HG02981 (cell line): ENCODE results near the gene HELT.
"Not testable (repeated sequence)": the region's sequence is repeated elsewhere in the genome, so short reads cannot be mapped to it uniquely, and the experiment has no call there.

Experiments used
- ATAC-seq: cut with Tn5 transposase; IDR thresholded peaks from one replicate; pipeline ENCODE4 v1.9.1; 2021; ENCODE audit warnings: mild to moderate bottlenecking, moderate library complexity; ENCODE audit not compliant: unreplicated experiment

Gene HELT, protein sequence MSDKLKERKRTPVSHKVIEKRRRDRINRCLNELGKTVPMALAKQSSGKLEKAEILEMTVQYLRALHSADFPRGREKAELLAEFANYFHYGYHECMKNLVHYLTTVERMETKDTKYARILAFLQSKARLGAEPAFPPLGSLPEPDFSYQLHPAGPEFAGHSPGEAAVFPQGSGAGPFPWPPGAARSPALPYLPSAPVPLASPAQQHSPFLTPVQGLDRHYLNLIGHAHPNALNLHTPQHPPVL

DNA sequence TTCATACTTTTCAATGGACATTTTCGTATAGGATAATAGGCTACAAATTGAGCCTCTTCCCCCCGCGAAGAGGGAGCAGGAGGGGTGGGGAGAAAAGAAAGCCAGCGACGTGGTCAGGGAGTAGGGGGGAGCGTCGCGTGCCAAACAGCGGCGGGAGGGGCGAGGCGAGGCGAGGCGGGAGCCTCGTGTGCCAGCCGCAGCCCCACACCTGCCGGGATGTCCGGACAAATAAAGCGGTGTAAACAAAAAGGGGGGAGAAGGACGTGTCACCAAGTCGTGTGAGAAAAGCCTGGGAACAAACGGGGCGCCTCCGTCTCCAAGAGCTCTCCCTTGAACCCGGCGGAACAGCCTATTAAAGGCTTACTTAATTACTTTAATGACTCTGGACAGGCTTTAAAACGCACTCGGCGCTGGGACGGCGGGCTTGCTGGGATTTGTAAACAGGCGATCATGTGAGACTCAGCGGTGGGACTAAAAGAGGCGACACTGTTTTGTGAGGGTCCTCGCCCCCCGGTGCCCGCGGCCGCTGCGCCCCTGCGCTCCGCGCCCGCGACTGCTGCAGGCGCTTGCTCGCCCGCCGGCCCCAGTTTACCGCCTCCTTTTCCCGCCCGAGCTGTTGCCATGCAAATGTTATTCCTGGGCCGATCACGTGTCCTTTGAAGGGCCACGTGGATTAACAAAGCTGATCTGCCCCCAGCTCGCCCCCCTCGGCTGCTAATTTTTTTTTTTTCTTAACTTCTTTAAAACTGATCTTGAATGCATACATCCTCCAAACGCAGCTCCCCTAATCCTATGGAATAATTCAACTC lies at the start of gene HELT:
Gene HELT, plus strand, starts transcription at position 527 of the 809 bp plus-strand sequence. CDS start 439 bp downstream, outside the sequence.
- ATAC-seq: no peak

DNA sequence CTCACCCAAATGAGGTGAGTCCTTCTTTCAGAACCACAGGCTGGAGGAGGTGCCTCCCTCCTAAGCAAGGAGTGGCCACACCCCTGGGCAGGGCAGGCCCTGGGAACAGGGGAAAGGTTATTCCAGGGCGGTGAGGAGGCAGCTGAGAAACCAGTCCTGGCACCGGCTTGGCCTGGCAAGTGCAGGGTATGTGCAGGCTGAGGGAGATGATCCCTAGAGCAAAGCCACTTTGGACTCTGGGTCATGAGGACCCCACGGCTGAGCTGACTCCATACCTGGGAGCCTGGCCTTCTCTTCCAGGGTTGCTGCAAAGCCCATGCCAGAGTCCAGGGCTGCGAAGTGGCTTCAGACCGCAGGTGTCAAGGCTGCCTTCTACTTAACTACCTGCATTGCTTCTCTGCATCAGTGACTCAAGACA lies 49.5 kb upstream of the HELT start:
- no peak for ATAC-seq

DNA sequence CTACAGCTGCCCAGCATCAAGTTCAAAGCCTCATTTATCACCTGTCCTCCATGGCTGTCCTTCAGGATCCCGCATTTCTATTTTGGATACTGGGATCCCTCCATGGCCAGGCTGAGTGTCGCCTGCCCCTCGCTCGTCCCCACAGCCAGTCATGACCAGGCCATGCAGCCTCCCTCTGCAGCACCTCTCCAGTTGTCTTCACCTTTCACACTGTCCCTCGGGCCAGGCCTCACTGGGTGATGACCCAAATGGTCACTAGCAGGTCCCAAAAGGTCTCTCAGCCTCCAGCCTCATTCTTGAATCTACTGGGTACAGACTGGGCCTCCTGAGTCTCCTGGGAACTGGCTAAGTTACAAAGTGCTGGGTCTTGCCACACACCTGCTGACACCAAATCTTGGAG lies 48.7 kb upstream of the HELT start:
- no peak for ATAC-seq

DNA sequence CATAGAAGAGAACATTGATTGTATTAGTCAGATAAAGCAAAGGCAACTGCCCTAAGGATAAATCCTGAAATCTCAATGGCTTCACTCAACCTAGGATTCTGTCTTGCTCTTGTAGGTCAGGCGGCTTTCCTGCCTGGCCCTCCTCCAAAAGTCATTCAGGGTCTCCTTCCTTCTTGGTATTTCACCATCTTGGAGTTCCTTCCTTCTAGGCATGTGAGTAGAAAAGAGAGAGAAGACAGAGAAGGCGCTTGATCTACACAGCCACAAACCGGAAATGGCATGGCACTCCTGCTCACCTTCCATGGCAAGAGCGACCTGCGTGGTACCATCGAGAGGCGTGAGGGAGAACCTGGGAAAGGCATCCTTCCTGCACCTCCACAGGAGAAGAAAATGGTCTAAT lies 45.3 kb upstream of the HELT start:
- ATAC-seq: no peak

DNA sequence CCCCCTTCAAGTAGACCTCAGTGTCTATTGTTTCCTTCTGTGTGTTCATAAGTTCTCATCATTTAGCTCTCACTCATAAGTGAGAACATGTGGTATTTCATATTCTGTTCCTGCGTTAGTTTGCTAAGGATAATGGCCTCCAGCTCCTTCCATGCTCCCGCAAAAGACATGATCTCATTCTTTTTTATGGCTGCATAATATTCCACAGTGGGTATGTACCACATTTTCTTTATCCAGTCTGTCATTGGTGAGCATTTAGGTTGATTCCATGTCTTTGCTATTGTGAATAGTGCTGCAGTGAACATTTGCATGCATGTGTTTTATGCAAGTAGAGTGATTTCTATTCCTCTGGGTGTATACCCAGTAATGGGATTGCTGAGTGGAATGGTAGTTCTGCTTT lies 41.9 kb upstream of the HELT start:
- ATAC-seq: not testable (repeated sequence)

DNA sequence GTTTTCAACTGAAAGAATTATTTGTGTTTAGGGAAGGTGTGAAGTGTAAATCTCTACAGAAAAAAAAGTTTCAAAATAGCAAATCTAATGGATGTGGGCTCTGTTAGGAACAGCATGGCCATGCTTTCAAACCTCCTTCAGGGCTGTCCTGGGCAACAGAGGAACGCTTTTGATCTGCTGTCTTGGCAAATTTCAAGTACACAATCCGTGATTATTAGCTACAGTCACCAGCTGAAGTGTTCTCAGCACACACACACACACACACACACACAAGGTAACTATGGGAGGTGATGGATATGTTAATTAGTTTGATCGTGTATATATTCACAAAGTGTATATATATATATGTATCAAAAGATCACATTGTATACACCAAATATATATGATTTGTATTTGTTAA lies 40.5 kb upstream of the HELT start:
- ATAC-seq: no peak

DNA sequence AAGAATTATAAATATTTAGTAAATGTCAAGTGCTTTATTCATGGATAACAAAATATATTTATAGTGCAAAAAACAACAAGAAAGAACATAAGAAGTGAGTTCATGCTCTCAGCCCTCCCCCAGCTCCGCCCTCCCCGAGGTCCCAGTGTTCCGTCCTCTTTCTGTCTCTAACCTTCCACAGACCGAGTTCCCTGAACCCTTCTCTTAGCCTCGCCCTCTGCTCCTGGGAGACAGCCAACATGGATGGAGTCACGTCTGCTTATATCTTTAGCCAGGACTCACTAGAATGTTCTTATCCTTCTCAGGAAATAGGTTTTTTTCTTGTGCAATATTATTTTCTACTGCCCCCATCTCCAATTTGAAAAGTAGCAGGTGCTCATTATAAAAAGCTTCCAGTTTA lies 40.1 kb upstream of the HELT start:
- no peak for ATAC-seq

DNA sequence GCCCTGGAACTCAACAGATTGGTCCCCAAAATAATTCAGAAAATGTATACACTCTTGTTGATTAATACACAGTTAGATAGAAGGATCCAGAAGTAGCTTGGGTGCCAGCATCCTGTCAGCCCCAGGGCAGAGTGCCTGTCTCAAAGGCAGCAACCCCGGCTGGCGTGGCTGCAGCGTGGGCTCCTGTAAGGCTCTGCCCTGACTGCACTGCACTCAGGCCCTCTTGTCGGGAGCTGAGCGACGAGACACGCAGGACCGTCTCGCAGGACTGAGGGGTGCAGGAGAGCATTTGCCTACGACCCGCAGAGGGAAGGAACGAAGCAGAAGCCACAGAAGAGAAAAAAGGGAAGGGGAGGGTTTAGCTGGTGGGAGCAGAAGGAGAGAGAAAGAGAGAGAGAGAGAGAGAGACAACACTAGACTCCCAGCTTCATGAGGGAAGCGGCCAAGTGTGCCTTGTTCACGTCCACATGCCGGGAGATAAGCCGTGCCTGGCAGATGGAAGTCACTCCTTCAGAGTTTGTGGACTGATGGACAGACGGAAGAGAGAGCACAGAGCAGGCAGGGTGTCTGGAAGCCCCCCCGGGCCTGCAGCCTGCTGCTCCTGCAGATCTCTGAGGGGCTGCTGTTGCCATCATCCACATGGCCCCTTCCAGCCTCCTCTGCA lies 38.7 kb upstream of the HELT start:
- ATAC-seq: no peak

DNA sequence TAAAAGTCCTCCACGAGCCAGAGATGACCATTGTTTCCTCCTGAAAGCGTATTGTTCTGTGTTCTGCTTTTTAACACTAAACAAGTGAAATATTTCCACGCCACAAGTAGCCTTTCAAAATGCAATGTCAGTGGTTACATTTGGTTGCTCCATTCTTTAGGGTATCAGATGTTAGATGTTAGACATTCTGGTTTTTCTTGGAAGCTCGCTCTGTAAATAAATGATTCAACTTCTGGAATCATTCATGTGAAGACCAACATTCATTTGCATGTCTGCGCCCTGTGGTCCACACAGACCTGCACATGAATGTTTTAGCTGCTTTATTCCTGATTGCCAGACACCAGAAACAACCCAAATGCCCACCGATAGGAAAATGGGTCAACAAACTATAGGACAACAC lies 38.0 kb upstream of the HELT start:
- ATAC-seq: no peak

DNA sequence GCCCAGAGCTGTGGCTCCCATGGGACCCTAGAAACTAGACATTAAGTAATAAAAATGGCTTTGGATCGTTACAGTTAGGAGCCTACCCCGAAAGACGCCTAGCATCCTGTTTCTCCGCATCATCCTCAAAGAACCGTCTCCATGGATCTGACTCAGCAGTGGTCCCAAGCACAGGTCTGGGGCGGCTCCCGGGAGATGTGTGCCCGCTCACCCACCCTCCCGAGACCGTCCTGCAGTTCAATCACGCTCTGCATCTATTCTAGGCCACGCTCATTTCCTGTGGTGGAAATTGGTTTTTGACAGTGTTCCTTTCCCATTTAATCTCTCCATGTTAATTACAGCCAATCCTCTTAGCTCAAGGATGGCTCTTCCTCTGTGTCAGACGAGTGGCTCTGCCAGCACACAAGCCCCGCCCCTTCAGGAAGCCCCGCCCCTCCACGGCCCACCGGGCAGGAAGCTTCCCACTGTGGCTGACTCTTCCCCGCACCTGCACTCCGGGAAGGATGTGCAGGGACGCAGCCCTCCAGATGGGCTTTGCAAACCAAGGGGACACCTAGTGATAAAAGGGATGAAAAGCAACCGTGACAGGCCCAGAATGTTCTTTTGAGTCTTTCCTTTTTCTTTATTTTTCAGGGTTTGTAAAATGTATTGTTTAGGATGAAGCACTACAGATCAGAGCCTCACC lies 34.5 kb upstream of the HELT start:
- ATAC-seq: peak; percentile 74

DNA sequence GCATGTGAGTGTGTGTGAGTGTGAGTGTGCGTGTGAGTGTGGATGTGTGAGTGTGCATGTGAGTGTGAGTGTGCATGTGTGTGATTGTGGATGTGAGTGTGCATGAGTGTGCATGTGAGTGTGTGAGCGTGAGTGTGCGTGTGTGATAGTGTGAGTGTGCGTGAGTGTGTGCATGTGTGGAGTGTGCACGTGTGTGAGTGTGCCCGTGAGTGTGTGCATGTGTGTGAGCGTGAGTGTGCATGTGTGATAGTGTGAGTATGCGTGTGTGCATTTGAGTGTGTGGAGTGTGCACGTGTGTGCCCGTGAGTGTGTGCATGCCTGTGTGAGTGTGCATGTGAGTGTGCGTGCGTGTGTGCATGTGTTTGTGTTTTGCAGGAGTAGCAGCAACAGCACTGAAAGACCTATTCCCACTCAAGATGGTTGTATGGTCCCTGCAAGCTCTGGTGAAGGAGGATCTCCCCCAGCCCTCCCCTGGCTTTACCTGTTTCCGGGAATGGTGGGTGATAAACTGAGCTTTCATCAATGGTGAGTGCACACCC lies 30.7 kb upstream of the HELT start:
- no peak for ATAC-seq

DNA sequence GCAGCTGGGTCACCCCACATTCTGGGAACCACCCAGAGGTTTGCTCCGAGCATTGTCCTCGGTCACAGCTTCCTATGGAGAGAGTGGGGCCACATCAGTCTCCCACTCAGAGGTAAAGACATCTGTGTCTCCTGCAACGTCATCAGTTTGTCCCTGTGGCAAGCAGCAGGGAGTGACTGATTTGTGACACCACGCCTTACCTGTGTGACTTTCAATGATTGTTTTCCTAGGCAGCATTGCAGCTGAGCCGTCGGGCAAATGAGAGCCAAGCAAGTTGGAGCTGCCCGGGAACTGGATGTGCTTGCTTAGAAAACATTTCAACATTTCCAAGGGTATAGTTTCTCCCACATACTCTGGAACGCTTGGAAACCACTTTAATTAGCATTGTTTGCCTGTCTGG lies 29.7 kb upstream of the HELT start:
- no peak for ATAC-seq

DNA sequence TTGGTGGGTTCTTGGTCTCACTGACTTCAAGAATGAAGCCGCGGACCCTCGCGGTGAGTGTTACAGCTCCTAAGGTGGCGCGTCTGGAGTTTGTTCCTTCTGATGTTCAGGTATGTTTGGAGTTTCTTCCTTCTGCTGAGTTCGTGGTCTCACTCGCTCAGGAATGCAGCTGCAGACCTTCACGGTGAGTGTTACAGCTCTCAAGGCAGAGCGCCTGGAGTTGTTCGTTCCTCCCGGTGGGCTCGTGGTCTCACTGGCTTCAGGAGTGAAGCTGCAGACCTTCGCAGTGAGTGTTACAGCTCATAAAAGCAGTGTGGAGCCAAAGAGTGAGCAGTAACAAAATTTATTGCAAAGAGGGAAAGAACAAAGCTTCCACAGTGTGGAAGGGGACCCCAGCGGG lies 29.0 kb upstream of the HELT start:
- ATAC-seq: not testable (repeated sequence)

DNA sequence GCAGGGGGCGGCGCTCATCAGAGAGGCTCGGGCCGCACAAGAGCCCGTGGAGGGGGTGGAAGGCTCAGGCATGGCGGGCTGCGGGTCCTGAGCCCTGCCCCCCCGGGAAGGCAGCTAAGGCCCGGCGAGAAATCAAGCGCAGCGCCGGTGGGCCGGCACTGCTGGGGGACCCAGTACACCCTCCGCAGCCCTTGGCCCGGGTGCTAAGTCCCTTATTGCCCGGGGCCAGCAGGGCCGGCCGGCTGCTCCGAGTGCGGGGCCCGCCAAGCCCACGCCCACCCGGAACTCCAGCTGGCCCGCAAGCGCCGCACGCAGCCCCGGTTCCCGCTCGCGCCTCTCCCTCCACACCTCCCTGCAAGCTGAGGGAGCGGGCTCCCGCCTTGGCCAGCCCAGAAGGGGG lies 28.2 kb upstream of the HELT start:
- ATAC-seq: not testable (repeated sequence)

DNA sequence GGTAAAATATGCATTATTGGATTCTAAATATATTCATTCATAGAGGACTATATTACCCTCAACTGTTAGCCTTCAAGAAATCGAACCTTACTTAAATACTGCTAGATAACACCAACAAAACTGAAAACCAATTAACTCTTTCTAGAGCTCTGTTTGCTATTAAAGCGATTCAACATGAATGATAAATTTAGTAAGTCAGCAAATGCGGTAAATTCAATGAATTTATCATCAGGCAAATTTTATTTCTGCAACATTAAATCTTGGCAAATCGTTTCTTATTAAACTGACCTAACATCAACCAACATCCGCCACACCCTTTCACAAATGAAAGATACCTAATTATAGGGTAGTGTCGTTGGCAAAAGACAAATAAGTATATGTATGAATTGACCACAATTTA lies 26.4 kb upstream of the HELT start:
- ATAC-seq: no peak

DNA sequence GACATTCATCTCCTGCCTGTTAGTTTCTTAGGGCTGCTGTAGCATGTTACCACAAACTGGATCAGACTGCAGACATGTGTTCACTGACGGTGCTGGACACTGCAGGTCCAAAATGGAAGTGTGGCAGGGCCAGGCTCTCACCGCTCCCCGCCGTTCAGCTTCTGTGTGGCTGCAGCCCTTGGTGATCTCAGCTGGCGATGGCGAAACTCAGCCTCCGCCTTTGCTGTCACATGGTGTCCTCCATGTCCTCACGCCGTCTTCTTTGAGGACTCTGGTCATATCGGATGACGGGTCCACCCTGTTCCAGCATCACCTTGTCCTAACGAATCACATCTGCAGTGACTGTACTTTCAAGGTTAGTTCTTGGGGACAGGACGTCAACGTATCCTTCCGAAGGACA lies 25.9 kb upstream of the HELT start:
- no peak for ATAC-seq

DNA sequence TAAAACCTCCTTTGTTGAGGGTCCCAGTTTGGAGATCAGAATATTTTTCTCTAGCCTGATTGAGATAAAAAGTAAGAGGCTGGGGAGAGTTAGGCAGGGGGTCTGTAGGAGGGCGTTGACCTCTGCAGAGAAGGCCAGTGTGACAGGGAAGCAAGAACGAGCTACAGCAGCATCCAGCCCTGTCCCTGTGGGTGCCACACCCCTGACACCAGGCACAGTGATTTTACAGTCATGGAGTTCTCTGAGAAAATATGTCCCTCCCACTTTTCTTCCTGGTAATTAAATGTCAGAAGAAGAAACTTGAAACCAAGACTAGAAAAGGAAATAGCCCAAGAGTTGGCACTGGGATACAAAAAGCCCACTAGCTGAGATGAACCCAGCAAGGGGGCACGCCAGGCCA lies 25.0 kb upstream of the HELT start:
- ATAC-seq: no peak

DNA sequence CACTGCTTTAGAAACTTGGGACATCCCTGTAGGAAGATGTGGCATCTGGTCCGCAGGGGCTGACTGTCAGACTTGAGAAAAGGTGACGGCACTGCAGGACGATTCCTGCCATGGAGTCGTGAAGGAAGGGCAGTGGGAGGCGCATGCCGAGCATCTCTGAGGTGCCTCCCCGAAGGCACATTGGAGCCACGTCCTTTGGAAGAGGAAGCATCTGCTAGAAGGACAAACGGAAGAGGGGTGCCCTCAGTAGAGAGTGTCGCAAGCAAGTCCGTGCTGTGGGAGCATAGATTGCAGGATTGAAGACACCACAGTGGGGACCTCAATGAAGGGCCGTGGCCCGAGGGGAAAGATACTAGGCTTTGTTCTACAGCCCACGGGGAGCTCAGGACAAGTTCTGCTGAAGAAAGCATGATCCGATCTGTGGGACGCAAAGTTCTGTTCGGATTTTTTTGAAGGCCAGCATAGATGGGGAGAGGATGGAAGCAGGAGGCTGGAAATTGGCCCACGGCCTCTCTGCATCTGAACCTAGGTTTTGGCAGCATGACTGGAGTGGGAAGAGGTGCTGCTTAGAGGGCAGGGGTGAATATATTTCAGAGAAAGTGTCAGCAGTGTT lies 24.2 kb upstream of the HELT start:
- no peak for ATAC-seq

DNA sequence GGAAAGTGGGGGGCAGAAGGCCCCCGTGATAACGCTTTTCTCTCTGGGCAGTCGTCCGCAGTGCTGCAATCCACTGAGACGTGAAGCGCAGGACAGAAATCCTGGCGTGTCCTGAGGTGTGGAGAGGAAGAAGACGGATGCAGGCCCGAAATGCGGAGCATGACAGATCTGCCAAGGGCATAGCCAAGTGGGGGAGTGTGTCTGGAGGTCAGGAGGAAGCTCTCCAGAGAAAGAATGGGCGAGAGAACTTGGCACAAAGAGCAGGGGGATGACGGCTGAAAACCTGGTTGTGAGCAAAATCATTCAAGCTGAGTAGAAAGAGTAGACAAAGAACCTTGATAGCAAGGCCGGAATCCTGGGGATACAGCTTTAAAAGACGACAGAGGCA lies 23.7 kb upstream of the HELT start:
- ATAC-seq: no peak

DNA sequence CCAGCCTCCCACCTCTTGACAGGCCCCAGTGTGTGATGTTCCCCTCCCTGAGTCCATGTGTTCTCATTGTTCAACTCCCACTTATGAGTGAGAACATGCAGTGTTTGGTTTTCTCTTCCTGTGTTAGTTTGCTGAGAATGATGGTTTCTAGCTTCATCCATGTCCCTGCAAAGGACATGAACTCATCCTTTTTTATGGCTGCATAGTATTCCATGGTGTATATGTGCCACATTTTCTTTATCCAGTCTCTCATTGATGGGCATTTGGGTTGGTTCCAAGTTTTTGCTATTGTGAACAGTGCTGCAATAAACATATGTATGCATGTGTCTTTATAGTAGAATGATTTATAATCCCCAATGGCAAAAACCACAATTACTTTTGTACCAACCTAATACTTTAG lies 20.6 kb upstream of the HELT start:
- ATAC-seq: not testable (repeated sequence)

DNA sequence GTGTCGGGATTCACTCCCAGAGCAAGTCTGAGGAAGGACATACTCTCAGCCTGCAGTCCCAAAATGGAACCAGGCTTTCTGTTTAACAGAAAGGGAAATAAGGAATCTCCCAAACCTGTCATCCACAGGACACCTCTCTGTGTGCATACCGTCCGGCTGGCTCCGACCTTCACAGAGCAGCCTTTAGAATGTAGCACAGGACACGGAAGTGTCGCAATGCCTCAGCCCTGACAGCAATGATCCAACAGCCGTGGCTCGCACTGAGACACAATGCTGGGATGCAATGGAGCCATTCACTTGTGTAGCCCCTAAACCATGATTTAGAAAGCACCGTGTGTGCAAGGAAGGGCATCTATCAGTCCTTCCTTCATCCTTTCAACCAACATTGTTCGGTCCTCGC lies 15.5 kb upstream of the HELT start:
- no peak for ATAC-seq
